GM23248 (cell line): ENCODE data around the gene LIMS2.

Experiments used
- EZH2 ChIP-seq: fragments of 200-600 bp; sonication (generic); IDR thresholded peaks from 2 replicates; pipeline ENCODE4 v1.6.1; 2018; ENCODE audit warnings: antibody characterized with exemption, mild to moderate bottlenecking; ENCODE audit not compliant: insufficient read depth, poor library complexity, severe bottlenecking
- EZH2phosphoT487 ChIP-seq: fragments of 200-600 bp; sonication (generic); IDR thresholded peaks from 2 replicates; pipeline ENCODE4 v1.6.1; 2018; ENCODE audit warnings: antibody characterized with exemption, moderate library complexity, mild to moderate bottlenecking, low read depth; ENCODE audit not compliant: insufficient read depth

- TF ChIP-seq EZH2, result no peak
- TF ChIP-seq EZH2phosphoT487, result no peak
Measured at GRCh38 chr2:127609031-127609751, 66.1 kb downstream of the LIMS2 start.
